Gastrocnemius medialis (tissue), 4 donors: ENCODE results near the gene GPR161. TPM values are rescaled to one million over a fixed set of nuclear protein-coding genes. Genes with fewer than 3 reads are reported as not detected.

Experiments used
- ATAC-seq, 2 donors: fragments of 150-250 bp; one replicate each; pipeline ENCODE4 v1.9.1; 2016
- DNase-seq, 2 donors: peaks; one replicate each; pipeline ENCODE4 v3.0.0-alpha.2; 2019
- H3K27ac ChIP-seq, 4 donors: fragments of 200-600 bp; sonication (generic); 1 replicate in 1 of 4; 2 replicates in 3 of 4; pipeline ENCODE4 v1.5.1; 2016 to 2018; ENCODE audit warnings: mild to moderate bottlenecking in 2 of 4, moderate library complexity in 1 of 4
- H3K27me3 ChIP-seq, 3 donors: fragments of 200-600 bp; sonication (generic) in 2 of 3; 1 replicate in 1 of 3; 2 replicates in 2 of 3; pipeline versions ENCODE4 v1.5.1 to v1.6.0; 2016 to 2019; ENCODE audit warnings: mild to moderate bottlenecking in 1 of 3, moderate library complexity in 1 of 3
- H3K36me3 ChIP-seq, 2 donors: fragments of 200-600 bp; sonication (generic) in 1 of 2; one replicate each; pipeline ENCODE4 v1.5.1; 2017 to 2018
- H3K4me1 ChIP-seq, 2 donors: fragments of 200-600 bp; sonication (generic) in 1 of 2; one replicate each; pipeline ENCODE4 v1.5.1; 2016 to 2017; ENCODE audit warnings: mild to moderate bottlenecking in 2 of 2
- H3K4me3 ChIP-seq, 4 donors: fragments of 200-600 bp; sonication (generic) in 3 of 4; 1 replicate in 1 of 4; 2 replicates in 3 of 4; pipeline ENCODE4 v1.5.1; 2016 to 2019; ENCODE audit warnings: mild to moderate bottlenecking in 2 of 4
- H3K9me3 ChIP-seq, 3 donors: fragments of 200-600 bp; sonication (generic) in 2 of 3; 1 replicate in 1 of 3; 2 replicates in 2 of 3; pipeline ENCODE4 v1.5.1; 2016 to 2019
- POLR2A ChIP-seq, 2 donors: fragments of 450-650 bp; IDR thresholded peaks; one replicate each; pipeline ENCODE4 v1.6.1; 2017; ENCODE audit warnings: antibody characterized with exemption in 2 of 2, mild to moderate bottlenecking in 2 of 2, moderate library complexity in 2 of 2
- in situ Hi-C, 4 donors: fragments of 200-750 bp; cut with MboI; loops; one replicate each; pipeline versions ENCODE4 v1.15.0 to v1.8.0; 2017; ENCODE audit warnings: low sequenced_read_pairs in 4 of 4
- intact Hi-C: fragments of 100-400 bp; cut with DNase I; formaldehyde crosslinking; loops from one replicate; pipeline ENCODE4 v1.15.1; 2023; ENCODE audit warnings: low total_unique reads
- total RNA-seq, 4 donors: library from RNA; depleted of rRNA; stranded (reverse); fragments of >200 nt; gene quantifications; one replicate each; pipeline versions ENCODE4 v1.1.0 to v1.2.3, GENCODE V29; 2016
- TF ChIP-seq, protein P1 (sequence below), 5 experiments: fragments of 450-650 bp in 3 of 5; fragments of 200-600 bp in 2 of 5; sonication (generic) in 2 of 5; IDR thresholded peaks in 4 of 5; conservative IDR thresholded peaks in 1 of 5; 1 replicate in 4 of 5; 2 replicates in 1 of 5; pipeline ENCODE4 v1.5.1; 2016 to 2019; ENCODE audit warnings: antibody characterized with exemption in 5 of 5, mild to moderate bottlenecking in 3 of 5, moderate library complexity in 3 of 5

The GPR161 gene
- total RNA-seq, 4 donors from 2014 or later: 0.31 to 1.0 (median 0.86) TPM

DNA sequence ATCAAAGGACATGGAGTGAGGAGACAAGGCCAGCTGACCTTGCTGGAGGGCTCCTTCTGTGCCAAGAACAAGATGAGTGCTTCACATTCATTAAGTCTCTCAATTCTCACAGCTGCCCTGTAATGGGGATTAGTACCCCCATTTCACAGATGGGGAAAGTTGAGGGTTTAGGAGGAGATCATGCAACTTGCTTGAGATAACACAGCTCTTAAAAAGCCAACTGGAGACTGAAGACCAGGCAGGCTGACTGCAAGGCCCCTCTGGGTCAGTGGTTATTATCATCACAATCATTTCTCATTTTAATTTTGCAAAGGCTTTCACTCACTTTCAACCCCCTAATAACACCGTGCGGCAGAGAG is 46.8 kb downstream of the GPR161 start:
- H3K4me1 ChIP-seq: peaks cover 3 to 4% of the 10 kb centered on the region in 2 donors
- no peaks in the 10 kb centered on the region for H3K9me3 ChIP-seq
- no peaks in the 10 kb centered on the region for H3K27me3 ChIP-seq
- in situ Hi-C loops: loop anchor here in 1 of 4 donors (25.0 kb wide), 1 partner anchor 278 kb away; no protein-coding TSS in a partner anchor
- no peak for DNase-seq
- intact Hi-C loops: no loop called here
- no peak for ATAC-seq
- no peak overlapping the region for H3K4me3 ChIP-seq
- no peak overlapping the region for H3K27ac ChIP-seq
- TF ChIP-seq, protein P1, sequence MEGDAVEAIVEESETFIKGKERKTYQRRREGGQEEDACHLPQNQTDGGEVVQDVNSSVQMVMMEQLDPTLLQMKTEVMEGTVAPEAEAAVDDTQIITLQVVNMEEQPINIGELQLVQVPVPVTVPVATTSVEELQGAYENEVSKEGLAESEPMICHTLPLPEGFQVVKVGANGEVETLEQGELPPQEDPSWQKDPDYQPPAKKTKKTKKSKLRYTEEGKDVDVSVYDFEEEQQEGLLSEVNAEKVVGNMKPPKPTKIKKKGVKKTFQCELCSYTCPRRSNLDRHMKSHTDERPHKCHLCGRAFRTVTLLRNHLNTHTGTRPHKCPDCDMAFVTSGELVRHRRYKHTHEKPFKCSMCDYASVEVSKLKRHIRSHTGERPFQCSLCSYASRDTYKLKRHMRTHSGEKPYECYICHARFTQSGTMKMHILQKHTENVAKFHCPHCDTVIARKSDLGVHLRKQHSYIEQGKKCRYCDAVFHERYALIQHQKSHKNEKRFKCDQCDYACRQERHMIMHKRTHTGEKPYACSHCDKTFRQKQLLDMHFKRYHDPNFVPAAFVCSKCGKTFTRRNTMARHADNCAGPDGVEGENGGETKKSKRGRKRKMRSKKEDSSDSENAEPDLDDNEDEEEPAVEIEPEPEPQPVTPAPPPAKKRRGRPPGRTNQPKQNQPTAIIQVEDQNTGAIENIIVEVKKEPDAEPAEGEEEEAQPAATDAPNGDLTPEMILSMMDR (IDR thresholded peaks at IDR 0.05 in 4 of 5, conservative IDR thresholded peaks at IDR 0.05 in 1 of 5): no peak
- TF ChIP-seq POLR2A (IDR thresholded peaks at IDR 0.05): no peak
- no peaks in the 10 kb centered on the region for H3K36me3 ChIP-seq

DNA sequence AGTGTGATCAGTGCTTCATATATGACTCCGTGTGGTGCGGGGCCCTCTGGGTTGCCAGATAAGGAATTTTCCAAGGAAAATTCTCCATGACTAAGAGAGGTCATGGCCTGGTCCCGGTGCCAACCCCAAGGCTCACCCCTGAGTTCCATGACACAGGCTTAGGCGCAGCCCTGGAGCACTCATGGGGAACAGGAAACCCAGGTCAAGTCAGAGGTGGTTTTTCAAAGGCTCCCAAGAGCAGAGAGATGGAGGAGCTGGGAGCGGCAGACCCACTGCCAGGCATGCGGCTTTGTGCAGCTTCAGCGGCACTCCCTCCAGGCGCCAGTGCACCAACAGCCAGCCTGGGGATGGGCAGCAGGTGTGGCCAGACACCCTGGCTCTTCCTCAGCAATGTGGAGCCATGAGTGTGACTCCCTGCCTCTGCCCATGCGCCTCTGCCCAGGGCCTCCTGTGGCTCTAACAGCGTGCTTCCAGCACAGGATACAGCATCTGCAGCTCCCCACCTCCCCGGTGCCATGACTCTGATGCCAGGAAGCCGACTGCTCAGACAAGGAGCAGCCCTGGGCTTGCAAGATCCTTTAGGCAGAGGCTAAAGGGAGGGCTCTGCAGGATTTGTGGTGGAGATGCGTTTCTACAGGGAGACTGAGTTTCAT is 47.3 kb downstream of the GPR161 start:
- TF ChIP-seq, protein P1 (IDR thresholded peaks at IDR 0.05 in 4 of 5, conservative IDR thresholded peaks at IDR 0.05 in 1 of 5): no peak
- TF ChIP-seq POLR2A (IDR thresholded peaks at IDR 0.05): no peak
- no peak overlapping the region for H3K4me3 ChIP-seq
- in situ Hi-C loops: loop anchor here in 1 of 4 donors (25.0 kb wide), 1 partner anchor 277 kb away; no protein-coding TSS in a partner anchor
- ATAC-seq: no peak
- peaks cover 7 to 9% of the 10 kb centered on the region in 2 donors for H3K4me1 ChIP-seq
- H3K9me3 ChIP-seq: no peaks in the 10 kb centered on the region
- DNase-seq: no peak
- intact Hi-C loops: no loop called here
- H3K27me3 ChIP-seq: no peaks in the 10 kb centered on the region
- no peak overlapping the region for H3K27ac ChIP-seq
- H3K36me3 ChIP-seq: no peaks in the 10 kb centered on the region

DNA sequence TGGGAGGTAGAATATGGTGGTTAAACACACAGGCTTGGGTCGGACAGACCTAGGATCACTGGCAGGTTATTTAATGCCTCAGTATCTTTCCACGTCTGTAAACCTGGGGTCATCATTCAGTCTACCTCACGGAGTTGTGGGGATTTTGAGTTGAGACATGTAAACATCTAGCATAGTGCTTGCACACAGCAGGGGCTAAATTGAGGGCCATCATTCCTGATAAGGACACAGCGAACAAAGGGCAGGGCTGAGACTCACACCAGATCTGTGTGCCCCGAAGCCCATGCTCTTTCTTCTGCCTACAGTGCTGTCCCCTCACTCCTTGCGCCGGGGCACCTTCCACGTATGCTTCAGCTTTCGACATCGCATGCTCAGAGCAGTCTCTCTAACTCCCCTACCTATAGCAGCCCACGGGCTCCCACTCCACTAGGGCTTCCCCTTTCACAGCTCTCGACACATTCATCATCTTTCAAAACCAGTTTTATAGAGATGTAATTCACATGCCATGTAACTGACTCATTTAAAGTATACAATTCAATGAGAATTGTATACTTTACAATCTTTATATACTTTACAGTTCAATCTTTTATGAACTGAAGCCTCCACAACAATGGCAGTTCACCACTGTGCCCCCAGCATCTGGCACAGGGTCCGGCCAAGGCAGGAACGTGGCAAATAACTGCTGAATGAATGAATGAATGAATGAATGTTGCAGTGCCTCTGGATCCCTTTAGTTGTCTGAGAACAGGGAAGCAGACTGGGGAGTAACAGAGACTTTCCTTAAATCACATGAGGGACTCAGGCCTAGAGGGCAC is 48.0 kb downstream of the GPR161 start:
- DNase-seq: no peak
- Histone ChIP-seq H3K4me3 (no peak overlapping the region), H3K36me3 (no peaks in the 10 kb centered on the region), H3K27ac (no peak overlapping the region), H3K4me1 (peaks cover 7 to 10% of the 10 kb centered on the region in 2 donors), H3K9me3 (no peaks in the 10 kb centered on the region), H3K27me3 (no peaks in the 10 kb centered on the region)
- in situ Hi-C loops (loop anchor here in 1 of 4 donors (25.0 kb wide), 1 partner anchor 276 kb away; no protein-coding TSS in a partner anchor), intact Hi-C loops (no loop called here)
- TF ChIP-seq, protein P1 (IDR thresholded peaks at IDR 0.05 in 4 of 5, conservative IDR thresholded peaks at IDR 0.05 in 1 of 5): no peak
- TF ChIP-seq POLR2A (IDR thresholded peaks at IDR 0.05): no peak
- ATAC-seq: no peak

DNA sequence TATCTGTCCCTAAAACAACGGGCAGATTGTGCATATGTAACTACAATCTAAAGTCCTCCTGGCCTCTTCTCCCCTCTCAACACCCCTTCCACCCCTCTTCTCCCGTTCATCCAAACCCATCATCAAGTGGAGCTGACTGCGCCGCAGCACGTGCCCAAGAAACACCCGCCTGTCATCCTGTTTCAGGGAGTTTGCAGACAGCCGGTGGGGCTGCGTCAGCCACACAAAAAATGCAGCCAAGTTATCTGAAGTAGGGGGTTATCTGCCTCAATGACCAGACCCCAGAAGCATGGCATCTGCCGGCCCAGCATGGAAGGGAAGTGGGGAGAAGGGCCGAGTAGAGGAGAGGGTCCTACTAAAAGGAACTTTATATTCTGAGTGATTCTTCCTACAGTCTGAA is 49.0 kb downstream of the GPR161 start:
- H3K4me1 ChIP-seq: peaks cover 8 to 10% of the 10 kb centered on the region in 2 donors
- no peak overlapping the region for H3K4me3 ChIP-seq
- DNase-seq (no peak), ATAC-seq (no peak)
- in situ Hi-C loops: loop anchor here in 1 of 4 donors (25.0 kb wide), 1 partner anchor 275 kb away; no protein-coding TSS in a partner anchor
- intact Hi-C loops: no loop called here
- no peak overlapping the region for H3K27ac ChIP-seq
- H3K9me3 ChIP-seq: no peaks in the 10 kb centered on the region
- H3K27me3 ChIP-seq: no peaks in the 10 kb centered on the region
- TF ChIP-seq, protein P1 (IDR thresholded peaks at IDR 0.05 in 4 of 5, conservative IDR thresholded peaks at IDR 0.05 in 1 of 5): no peak
- H3K36me3 ChIP-seq: no peaks in the 10 kb centered on the region
